Activated CD4-positive, CD25-positive, alpha-beta regulatory T cell (primary cell): Measurements from ENCODE around the gene HIVEP3.
A peak's percentile ranks its signal among the peaks of the same experiment; 100 is the strongest.

ENCODE experiments used
- DNase-seq, 4 experiments: peaks; one replicate each; lab custom pipeline; 2025; lab: John Stamatoyannopoulos, UW

The HIVEP3 gene

GRCh38 chr1:41758904-41759548 is 159.7 kb downstream of the HIVEP3 start:
- no peak for DNase-seq

DNA sequence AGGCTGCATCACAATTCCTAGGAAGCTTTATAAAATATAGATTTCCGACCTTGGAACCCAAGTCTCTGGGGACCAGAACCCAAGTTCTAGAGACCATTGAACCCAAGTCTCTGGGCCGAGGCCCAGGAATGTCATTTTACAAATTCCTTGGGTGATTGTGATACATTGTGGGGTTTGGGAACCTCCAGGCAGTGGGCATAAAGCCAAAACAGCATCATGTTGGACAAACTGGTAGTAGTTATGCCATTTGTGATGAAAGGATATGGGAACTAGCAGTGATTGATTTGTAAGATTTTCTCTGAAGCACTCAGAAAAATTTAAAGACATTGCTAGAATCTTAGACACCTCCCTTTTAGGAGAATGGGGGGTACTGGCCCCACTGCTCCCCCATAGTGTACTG is 160.2 kb downstream of the HIVEP3 start:
- DNase-seq, result no peak

DNA sequence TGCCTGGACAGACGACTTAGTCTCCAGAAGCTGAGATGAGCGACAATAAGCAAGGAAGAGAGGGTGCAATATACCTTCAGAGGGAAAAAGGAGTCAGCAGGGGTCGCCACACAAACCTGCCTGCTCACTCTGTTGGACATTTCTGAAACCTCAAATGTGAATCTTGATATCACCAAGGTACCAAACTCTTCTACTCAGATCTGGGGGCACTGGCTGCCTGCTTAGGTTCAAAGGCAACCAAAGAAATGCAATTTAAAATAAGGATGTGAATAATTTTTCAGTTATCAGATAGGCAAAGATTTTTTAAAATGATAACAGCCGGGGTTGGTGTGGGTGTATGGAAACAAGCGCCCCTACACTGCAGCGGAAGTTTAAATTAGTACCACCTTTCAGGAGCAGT is 164.2 kb downstream of the HIVEP3 start:
- no peak for DNase-seq

GRCh38 chr1:41752514-41753170 is 166.1 kb downstream of the HIVEP3 start:
- DNase-seq, result no peak

DNA sequence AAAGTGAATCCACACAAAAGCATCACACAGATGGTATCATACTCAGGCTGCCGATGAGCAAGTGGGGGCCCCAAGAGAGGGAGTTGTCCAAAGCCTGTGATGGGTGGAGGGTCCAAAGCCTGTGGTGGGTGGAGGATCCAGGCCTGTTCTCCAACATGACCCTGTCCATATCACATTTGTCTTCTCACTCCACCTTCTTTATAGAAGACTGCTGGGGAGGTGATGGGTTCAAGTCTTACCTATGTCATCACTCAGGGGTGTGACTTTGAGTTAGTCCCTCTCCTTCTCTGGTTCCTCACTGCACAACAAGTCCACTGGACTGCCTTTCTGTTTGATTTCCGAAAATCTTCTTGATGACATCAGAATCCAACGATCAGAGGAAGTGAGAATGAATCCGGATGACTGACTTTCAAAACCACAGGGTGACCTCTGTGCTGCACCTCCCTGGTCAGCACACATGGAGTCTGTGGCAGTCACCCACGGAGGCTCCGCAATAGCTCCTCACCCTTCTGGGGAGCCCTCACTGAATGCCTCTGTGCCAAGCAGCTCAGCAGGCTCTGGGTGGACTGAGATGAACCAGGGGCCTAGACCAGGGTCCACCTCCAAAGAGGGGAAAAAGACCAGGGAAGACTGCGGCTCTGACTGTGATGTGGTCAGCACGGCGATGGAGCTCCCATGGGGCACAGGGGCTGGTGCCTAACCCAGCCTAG is 166.8 kb downstream of the HIVEP3 start:
- no peak for DNase-seq

- no peak for DNase-seq
Observed at GRCh38 chr1:41749991-41750745, 168.6 kb downstream of the HIVEP3 start.

- no peak for DNase-seq
Observed at GRCh38 chr1:41745022-41745421, 173.7 kb downstream of the HIVEP3 start.

GRCh38 chr1:41743366-41743765 is 175.4 kb downstream of the HIVEP3 start:
- no peak for DNase-seq

- DNase-seq, result no peak
Observed at GRCh38 chr1:41742219-41742618, 176.5 kb downstream of the HIVEP3 start.

- DNase-seq, result no peak
Observed at GRCh38 chr1:41741244-41741643, 177.5 kb downstream of the HIVEP3 start.

- no peak for DNase-seq
Observed at GRCh38 chr1:41740630-41741239, 178.0 kb downstream of the HIVEP3 start.

- DNase-seq, result no peak
Observed at GRCh38 chr1:41740058-41740457, 178.7 kb downstream of the HIVEP3 start.

- DNase-seq, result peak; percentile 17 to 63 (median 40)
Observed at GRCh38 chr1:41739061-41739955, 179.4 kb downstream of the HIVEP3 start.

GRCh38 chr1:41738475-41738874 is 180.2 kb downstream of the HIVEP3 start:
- no peak for DNase-seq

DNA sequence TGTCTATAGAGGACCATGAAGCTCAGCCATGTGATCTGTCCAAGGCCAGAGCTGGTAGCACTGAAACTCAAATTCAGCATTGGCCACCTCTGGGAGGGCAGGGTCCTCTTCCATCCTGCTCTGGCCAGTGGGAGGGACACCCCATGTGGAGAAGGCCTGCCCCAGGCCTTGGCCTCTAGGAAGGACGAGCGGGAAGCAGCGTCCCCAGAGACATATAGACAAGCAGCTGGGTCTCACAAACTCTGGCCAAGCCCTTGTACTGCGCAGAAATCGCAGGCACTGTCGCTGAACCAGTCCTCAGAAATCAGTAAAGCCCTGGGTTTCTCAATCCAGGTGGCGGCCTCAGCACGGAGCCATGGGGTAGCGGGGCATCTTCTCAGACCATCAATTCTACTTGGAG is 180.7 kb downstream of the HIVEP3 start:
- DNase-seq, result no peak

DNA sequence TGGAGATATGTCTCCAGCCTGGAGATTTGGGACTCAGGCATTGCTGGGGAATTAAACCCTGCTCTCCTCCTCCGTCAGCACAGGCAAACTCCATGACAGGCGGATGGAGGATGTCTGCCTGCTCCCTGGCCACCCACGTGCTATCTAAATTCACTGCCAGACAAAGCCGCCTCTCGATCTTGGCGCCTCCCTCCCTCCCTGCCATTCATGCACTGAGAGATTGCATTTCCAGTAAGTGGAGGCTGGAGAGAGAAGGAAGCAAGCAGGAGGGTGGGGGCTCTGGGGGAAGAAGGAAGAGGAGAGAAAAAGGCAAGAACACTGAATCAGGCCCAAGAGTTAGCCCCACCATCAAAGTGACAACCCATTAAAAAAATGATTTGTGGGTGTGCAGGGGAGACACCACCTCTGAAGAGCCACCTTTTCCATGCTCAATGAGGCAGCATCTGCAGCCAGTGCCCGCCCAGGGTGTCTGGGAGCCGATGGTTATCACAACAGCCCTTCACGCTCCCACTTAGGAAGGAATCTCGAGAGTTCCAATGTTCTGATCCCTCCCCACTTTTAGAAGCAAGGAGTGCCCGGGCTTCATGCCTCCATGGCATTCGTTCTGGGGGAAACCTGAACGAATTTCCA is 183.0 kb downstream of the HIVEP3 start:
- no peak for DNase-seq

GRCh38 chr1:41735139-41735538 is 183.6 kb downstream of the HIVEP3 start:
- no peak for DNase-seq

GRCh38 chr1:41734201-41734970 is 184.3 kb downstream of the HIVEP3 start:
- no peak for DNase-seq

GRCh38 chr1:41733725-41734124 is 185.0 kb downstream of the HIVEP3 start:
- no peak for DNase-seq

DNA sequence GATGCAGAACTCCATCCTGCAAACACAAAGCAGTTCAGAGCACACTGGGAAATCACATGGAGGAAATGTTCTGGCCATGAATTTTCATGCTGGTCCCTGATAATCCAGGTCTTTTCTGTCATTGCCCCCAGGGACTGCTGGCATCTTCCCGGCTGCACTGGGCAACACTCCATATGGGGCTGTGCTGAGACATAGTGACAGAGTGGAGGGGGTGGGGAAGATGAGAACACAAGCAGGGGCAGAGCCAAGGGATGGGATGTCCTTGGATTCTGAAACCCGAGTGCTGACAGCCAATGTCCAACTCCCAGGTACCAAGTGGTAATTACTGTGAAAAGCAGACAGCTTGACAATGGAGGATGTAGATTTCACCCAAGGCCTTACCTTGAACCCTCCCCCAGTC is 185.7 kb downstream of the HIVEP3 start:
- no peak for DNase-seq
